Activated T-cell treated with anti-CD3 and anti-CD28 coated beads for 4 hours (primary cell): ENCODE data around the gene GAPVD1.
A peak's percentile ranks its signal among the peaks of the same experiment; 100 is the strongest.

ENCODE experiments used
- DNase-seq: peaks from one replicate; pipeline ENCODE4 v3.0.0-alpha.2; 2020

GAPVD1 gene

DNA sequence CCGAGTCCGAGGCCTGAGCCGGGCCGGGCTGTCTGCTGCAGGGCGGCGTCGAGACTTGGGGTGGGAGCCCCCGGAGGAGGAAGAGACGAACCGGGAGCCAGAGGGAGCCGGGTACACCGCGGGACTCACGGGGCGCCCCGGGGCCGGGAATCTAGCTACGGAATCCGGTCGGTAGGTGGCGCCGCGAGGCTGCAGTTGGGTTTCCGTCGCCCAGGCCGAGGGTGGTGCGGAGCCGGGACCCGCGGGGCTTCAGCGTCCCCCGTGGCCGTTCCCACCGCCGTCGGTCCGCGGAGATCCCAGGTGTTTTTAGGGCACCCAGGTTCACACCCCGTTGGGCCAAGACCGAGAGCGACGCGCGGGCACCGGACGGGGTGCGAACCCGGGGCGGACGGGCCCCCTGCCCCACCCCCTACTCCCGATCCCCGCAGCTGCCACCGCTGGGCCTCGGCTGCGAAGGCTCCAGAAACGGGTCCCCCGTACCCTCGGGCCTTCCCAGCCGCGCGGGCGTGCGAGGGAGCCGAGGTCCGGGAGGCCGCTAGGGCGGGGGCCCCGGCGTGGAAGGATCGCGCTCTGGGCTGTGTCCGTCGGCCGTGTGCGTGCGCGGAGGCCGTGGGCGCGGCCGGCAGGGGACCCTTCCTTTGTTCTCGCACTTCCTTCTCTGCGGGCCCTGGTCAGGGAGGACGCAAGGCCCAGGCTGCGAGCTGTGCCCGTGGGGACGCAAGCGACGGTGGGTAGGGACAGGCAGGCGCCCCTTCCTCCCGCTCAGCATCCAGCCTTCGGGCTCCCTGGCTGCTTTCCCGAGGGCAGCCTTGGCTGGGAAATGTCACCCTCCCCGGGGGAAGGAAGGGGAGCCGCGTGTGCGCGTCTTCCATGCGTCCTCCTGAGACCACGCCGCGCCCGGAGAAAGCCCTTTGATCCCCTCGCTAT is 146.6 kb downstream of the GAPVD1 start:
- DNase-seq = peak; percentile 72

DNA sequence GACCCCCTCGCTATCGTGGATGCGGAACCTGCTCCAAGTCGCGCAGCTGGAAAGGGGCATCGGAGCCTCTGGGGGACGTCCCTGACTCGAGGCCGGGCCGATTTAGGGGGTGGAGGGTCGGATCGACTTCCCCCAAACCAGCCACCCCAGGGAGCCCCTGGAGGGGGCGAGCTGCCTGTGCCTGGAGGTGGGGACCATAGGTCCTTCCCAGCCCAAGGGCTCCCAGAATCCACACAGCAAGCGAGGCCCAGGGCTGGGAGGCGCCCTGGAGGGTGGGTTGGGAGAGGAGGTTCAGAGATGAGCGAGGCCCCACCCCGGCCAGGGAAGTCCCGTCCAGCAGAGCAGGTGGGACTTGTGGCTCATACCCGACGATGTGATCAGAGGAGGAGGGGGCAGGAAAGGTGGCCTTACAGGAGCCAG is 147.6 kb downstream of the GAPVD1 start:
- no peak for DNase-seq

- peak; percentile 7 for DNase-seq
Measured at GRCh38 chr9:125409637-125410521, 148.3 kb downstream of the GAPVD1 start.

DNA sequence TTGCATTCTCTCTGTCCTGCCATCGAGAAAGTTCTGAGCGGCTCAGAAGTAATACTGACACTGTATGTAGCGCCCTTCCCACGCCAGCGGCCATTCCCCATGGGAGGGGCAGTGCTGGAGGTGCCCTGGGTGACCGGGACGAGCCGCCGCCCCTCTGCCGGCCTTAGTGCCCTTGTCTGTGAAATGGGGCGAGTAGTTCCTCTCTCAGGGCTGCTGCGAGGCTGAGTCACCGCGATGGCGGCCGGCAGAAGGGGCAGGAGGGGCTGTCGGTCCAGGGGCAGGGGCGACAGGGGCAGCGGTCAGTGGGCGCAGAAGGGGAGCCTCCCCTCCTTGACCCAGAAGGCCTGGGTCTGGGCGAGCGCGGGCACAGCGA is 148.9 kb downstream of the GAPVD1 start:
- DNase-seq = no peak

GRCh38 chr9:125411171-125411756 is 149.6 kb downstream of the GAPVD1 start:
- DNase-seq = no peak

DNA sequence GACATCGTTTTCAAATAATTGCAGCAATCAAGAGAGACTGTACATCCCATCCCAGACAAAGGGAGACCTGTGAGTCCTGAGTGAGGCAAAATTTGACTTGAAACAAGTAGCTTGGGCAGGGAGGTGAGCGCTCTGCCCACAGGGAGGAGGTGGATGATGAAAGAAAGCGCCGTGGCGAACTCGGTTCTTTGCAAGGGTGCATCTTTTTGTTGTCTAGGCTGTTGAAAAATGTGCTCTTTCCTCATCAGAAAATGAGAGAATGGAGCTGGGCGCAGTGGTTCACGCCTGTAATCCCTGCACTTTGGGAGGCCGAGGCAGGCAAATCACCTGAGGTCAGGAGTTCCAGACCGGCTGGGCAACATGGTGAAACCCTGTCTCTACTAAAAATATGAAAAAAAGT is 150.5 kb downstream of the GAPVD1 start:
- no peak for DNase-seq

DNA sequence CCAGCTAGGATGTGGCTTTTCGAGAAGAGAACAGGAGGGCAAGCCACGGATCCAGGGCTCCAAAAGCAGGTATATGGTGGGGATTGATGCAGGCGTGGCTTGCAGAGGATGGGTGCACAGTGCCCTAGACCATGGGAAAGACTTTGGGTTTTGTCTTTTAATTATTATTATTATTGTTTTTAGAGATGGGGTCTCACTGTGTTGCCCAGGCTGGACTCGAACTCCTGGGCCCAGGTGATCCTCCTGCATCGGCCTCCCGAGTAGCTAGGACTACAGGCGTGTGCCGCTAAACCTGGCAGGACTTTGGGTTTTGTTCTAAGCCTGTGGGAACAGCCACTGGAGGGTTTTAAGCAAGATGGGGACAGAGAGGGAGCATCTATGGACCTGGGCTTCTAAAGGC is 152.0 kb downstream of the GAPVD1 start:
- DNase-seq = no peak

- no peak for DNase-seq
Measured at GRCh38 chr9:125415583-125416460, 154.2 kb downstream of the GAPVD1 start.

GRCh38 chr9:125416517-125416916 is 154.9 kb downstream of the GAPVD1 start:
- no peak for DNase-seq
